GM12878 (cell line): ENCODE data around the gene CA9. TPM values are rescaled to one million over a fixed set of nuclear protein-coding genes. Genes with fewer than 3 reads are reported as not detected.

ENCODE experiments used
- ATAC-seq: fragments of 200-7000 bp; cut with Tn5 transposase; 3 replicates; pipeline ENCODE4 v1.9.1; 2020; ENCODE audit warnings: mild to moderate bottlenecking, moderate library complexity
- BruUV-seq: library from RNA; stranded (reverse); fragments of 400-500 nt; replicated peaks from 2 replicates; lab custom pipeline; 2021; lab: Mats Ljungman, UMichigan
- CTCF ChIA-PET: fragments of 300-600 bp; sonication (Branson Sonifier 250); formaldehyde crosslinking; extraction: SDS; loops from one replicate; lab custom pipeline; 2021; ENCODE audit warnings: inconsistent platforms; lab: Yijun Ruan, JAX
- POLR2A ChIA-PET: fragments of 350-600 bp; formaldehyde crosslinking; extraction: SDS; loops from one replicate; lab custom pipeline; 2021; ENCODE audit warnings: inconsistent platforms; lab: Charles Lee
- RAD21 ChIA-PET: fragments of 300-600 bp; sonication (Branson Sonifier 250); formaldehyde crosslinking; loops from one replicate; lab custom pipeline; 2023; ENCODE audit warnings: antibody characterized with exemption; ENCODE audit not compliant: unreplicated experiment; lab: Charles Lee
- SMC1A ChIA-PET: fragments of 300-600 bp; sonication (Branson Sonifier 250); formaldehyde crosslinking; loops from one replicate; lab custom pipeline; 2023; ENCODE audit not compliant: unreplicated experiment, uncharacterized antibody; lab: Charles Lee
- DNase-seq: peaks from one replicate; pipeline ENCODE4 v3.0.0-alpha.2; 2011; ENCODE audit warnings: low read depth, low spot score
- FAIRE-seq: peaks from 3 replicates; lab custom pipeline; 2011; peaks lifted over from hg19 to GRCh38; lab: Jason Lieb, UNC
- H2AFZ ChIP-seq: 2 replicates; pipeline ENCODE4 v1.6.0; 2011; ENCODE audit warnings: low read depth, low read length, control low read depth; ENCODE audit not compliant: control insufficient read depth
- H3K27ac ChIP-seq: 2 replicates; pipeline ENCODE4 v1.5.1; 2011; ENCODE audit warnings: control low read depth; ENCODE audit not compliant: control insufficient read depth, insufficient read depth
- H3K27me3 ChIP-seq, 2 experiments: replicated peaks in 1 of 2; 2 replicates each; pipeline versions ENCODE4 v1.6.0 to v1.6.1; 2011; ENCODE audit warnings: low read length in 1 of 2; ENCODE audit not compliant: control insufficient read depth in 2 of 2, insufficient read depth in 2 of 2
- H3K36me3 ChIP-seq, 2 experiments: 2 replicates each; pipeline ENCODE4 v1.5.1; 2011; ENCODE audit warnings: low read length in 1 of 2; ENCODE audit not compliant: control insufficient read depth in 2 of 2, insufficient read depth in 2 of 2
- H3K4me1 ChIP-seq: 2 replicates; pipeline ENCODE4 v1.6.1; 2011; ENCODE audit warnings: mild to moderate bottlenecking, low read length, moderate library complexity, mixed read lengths; ENCODE audit not compliant: control insufficient read depth, insufficient read depth
- H3K4me2 ChIP-seq: 2 replicates; pipeline ENCODE4 v1.6.0; 2011; ENCODE audit warnings: control low read depth; ENCODE audit not compliant: control insufficient read depth, insufficient read depth
- H3K4me3 ChIP-seq: fragments of 200-600 bp; sonication (generic); 2 replicates; pipeline ENCODE4 v1.5.1; 2016
- H3K79me2 ChIP-seq: 2 replicates; pipeline ENCODE4 v1.6.0; 2011; ENCODE audit warnings: low read length; ENCODE audit not compliant: control insufficient read depth, insufficient read depth
- H3K9ac ChIP-seq: 2 replicates; pipeline ENCODE4 v1.8.0; 2011; ENCODE audit warnings: low read length, control low read depth, mixed read lengths; ENCODE audit not compliant: control insufficient read depth, insufficient read depth
- H3K9me3 ChIP-seq: replicated peaks from 3 replicates; pipeline ENCODE4 v1.5.1; 2011; ENCODE audit warnings: mild to moderate bottlenecking, low read length; ENCODE audit not compliant: control insufficient read depth, insufficient read depth
- H4K20me1 ChIP-seq: 2 replicates; pipeline ENCODE4 v1.6.0; 2011; ENCODE audit not compliant: control insufficient read depth, insufficient read depth
- ASH2L ChIP-seq: fragments of 300-600, 200-600 bp; sonication (generic); IDR thresholded peaks from 2 replicates; pipeline ENCODE4 v1.6.1; 2017; ENCODE audit warnings: low read depth, mild to moderate bottlenecking, borderline replicate concordance
- BRCA1 ChIP-seq: IDR thresholded peaks from 2 replicates; pipeline ENCODE4 v1.6.1; 2011; ENCODE audit warnings: low read depth, low read length, improper control_type of control experiment
- KAT2A ChIP-seq: conservative IDR thresholded peaks from 2 replicates; pipeline ENCODE4 v1.6.1; 2011; ENCODE audit warnings: low read depth, low read length; ENCODE audit not compliant: control insufficient read depth
- MAX ChIP-seq: IDR thresholded peaks from 2 replicates; pipeline ENCODE4 v1.6.1; 2012; ENCODE audit warnings: low read depth, low read length, improper control_type of control experiment
- MEF2B ChIP-seq: fragments of 450-650 bp; IDR thresholded peaks from 2 replicates; pipeline ENCODE4 v1.6.1; 2018; ENCODE audit warnings: mild to moderate bottlenecking, moderate library complexity; ENCODE audit not compliant: partially characterized antibody, poor library complexity, severe bottlenecking
- NFYB ChIP-seq: IDR thresholded peaks from 2 replicates; pipeline ENCODE4 v1.6.1; 2011; ENCODE audit warnings: low read depth, mild to moderate bottlenecking, low read length, improper control_type of control experiment, moderate library complexity; ENCODE audit not compliant: insufficient read depth
- SREBF1 ChIP-seq: IDR thresholded peaks from 2 replicates; pipeline ENCODE4 v1.6.1; 2012; ENCODE audit warnings: mild to moderate bottlenecking, low read length
- TCF12 ChIP-seq: IDR thresholded peaks from 2 replicates; pipeline ENCODE4 v1.6.1; 2011; ENCODE audit warnings: low read depth, mild to moderate bottlenecking, low read length
- USF2 ChIP-seq: IDR thresholded peaks from 2 replicates; pipeline ENCODE4 v1.6.1; 2011; ENCODE audit warnings: low read depth, low read length, improper control_type of control experiment, borderline replicate concordance
- ZBTB40 ChIP-seq: fragments of 450-650 bp; IDR thresholded peaks from 2 replicates; pipeline ENCODE4 v1.6.1; 2016; ENCODE audit warnings: mild to moderate bottlenecking, moderate library complexity, borderline replicate concordance
- ZNF687 ChIP-seq: fragments of 450-650 bp; IDR thresholded peaks from 2 replicates; pipeline ENCODE4 v1.6.1; 2017; ENCODE audit warnings: mild to moderate bottlenecking, moderate library complexity
- WGBS: methylation state at CpG from one replicate; pipeline ENCODE4 v1.1.6; 2016; ENCODE audit warnings: low lambda C conversion rate; ENCODE audit not compliant: insufficient replicate concordance, insufficient coverage; ENCODE audit errors: missing lambda C conversion rate; 5-methylcytosine and 5-hydroxymethylcytosine counted together
- in situ Hi-C: fragments of 300-500 bp; cut with MboI; formaldehyde crosslinking; loops from 9 replicates; pipeline ENCODE4 v1.14.3; 2018; ENCODE audit warnings: mixed read lengths
- intact Hi-C: fragments of 100-400 bp; cut with micrococcal nuclease; formaldehyde crosslinking; loops from one replicate; pipeline ENCODE4 v1.14.2; 2022; ENCODE audit not compliant: unreplicated experiment
- polyA plus RNA-seq, 11 experiments: library from polyadenylated mRNA; depleted of rRNA in 4 of 11; unstranded in 6 of 11; stranded (reverse) in 5 of 11; fragments of >200 nt; fragmentation: Nextera tagmentation in 4 of 11; fragmentation: Illumina TruSeq in 1 of 11; extraction: Ambion mirVana in 4 of 11; extraction: Trizol in 1 of 11; gene quantifications; 1 replicate in 1 of 11; 2 replicates in 10 of 11; pipeline versions ENCODE4 v1.2.1 to v1.2.3, GENCODE V29; 2011 to 2016; ENCODE audit warnings: inconsistent platforms in 2 of 11, missing spikeins in 2 of 11, low read depth in 1 of 11
- total RNA-seq, 4 experiments: library from RNA; depleted of rRNA in 3 of 4; stranded (reverse); fragments of >200 nt in 3 of 4; fragmentation: Illumina TruSeq in 1 of 4; extraction: Trizol in 1 of 4; gene quantifications; 2 replicates each; pipeline versions ENCODE4 v1.2.1 to v1.2.3, GENCODE V29; 2013 to 2021

CA9 gene
- total and polyA plus RNA-seq, 10 of the 15 experiments (the other 5 are each of a cell fraction or from before 2014, with no cell fraction given), result 0.53 to 6.6 (median 1.2) TPM

- no peak for FAIRE-seq
- ChIA-PET CTCF (interaction anchor here (0.8 to 5.0 kb wide), 4 partner anchors 8 to 66 kb away, joined by 3 to 39 read pairs (median 4); no protein-coding TSS in a partner anchor), POLR2A (interaction anchor here (2.7 kb wide), 1 partner anchor 13 kb away, joined by 8 read pairs; no protein-coding TSS in a partner anchor), SMC1A (interaction anchor here (0.9 to 1.1 kb wide), 3 partner anchors 8 to 44 kb away, joined by 3 to 4 read pairs (median 4); no protein-coding TSS in a partner anchor), RAD21 (interaction anchor here (1.0 to 1.3 kb wide), 2 partner anchors 13 to 24 kb away, joined by 3 read pairs; no protein-coding TSS in a partner anchor)
- BruUV-seq, result no TSS peak
- ATAC-seq, result no peak
- H3K9ac ChIP-seq, result no peak overlapping the region
- no peak overlapping the region for H3K4me3 ChIP-seq
- H3K9me3 ChIP-seq, result no peaks in the 10 kb centered on the region
- H3K27me3 ChIP-seq, result no peaks in the 10 kb centered on the region; a peak in 1 of 4 replicates
- no peak for DNase-seq
- in situ Hi-C loops (no loop called here), intact Hi-C loops (no loop called here)
- H3K79me2 ChIP-seq, result no peaks in the 10 kb centered on the region
- H3K36me3 ChIP-seq, result no peaks in the 10 kb centered on the region
- WGBS, result 10% methylated on average over 2 of the region's 2 CpGs
- H3K4me1 ChIP-seq, result peaks cover 8% of the 10 kb centered on the region
- no peak overlapping the region for H2AFZ ChIP-seq
- no peaks in the 10 kb centered on the region for H4K20me1 ChIP-seq
- no peak overlapping the region for H3K4me2 ChIP-seq
- H3K27ac ChIP-seq, result no peak overlapping the region
- TF ChIP-seq MEF2B (no peak), MAX (no peak), ZBTB40 (no peak), ZNF687 (no peak), BRCA1 (no peak), NFYB (no peak), ASH2L (no peak), USF2 (no peak), SREBF1 (no peak), KAT2A (no peak), TCF12 (no peak)
Observed at GRCh38 chr9:35683323-35683722, 9.6 kb downstream of the CA9 start.
